ENCODE results near the gene PLOD1. TPM values are rescaled to one million over a fixed set of nuclear protein-coding genes. Genes with fewer than 3 reads are reported as not detected.

PLOD1 gene
- total and polyA plus RNA-seq, 2 of the 13 experiments (the other 11 are each of a cell fraction or from before 2014, with no cell fraction given) = 70.1 to 318 TPM

- TF ChIP-seq ARID4A (CRISPR knock-in tag; IDR thresholded peaks at IDR 0.05; ENCODE audit: borderline replicate concordance) (peak; percentile 41; the same call in 1 of the 2 replicates), BCL3 (CRISPR knock-in tag; IDR thresholded peaks at IDR 0.05) (no peak), ARID3A (IDR thresholded peaks at IDR 0.05; ENCODE audit: low read depth, low read length) (no peak), ZNF879 (CRISPR knock-in tag; IDR thresholded peaks at IDR 0.05) (no peak), FOXA1 (IDR thresholded peaks at IDR 0.05) (no peak), FOXA1 (CRISPR knock-in tag; IDR thresholded peaks at IDR 0.05) (no peak), PRMT3 (CRISPR knock-in tag; IDR thresholded peaks at IDR 0.05; ENCODE audit: borderline replicate concordance, low read depth) (0 out of 2 replicates have a peak, but pooled peaks have one; percentile 41), ZNF503 (CRISPR knock-in tag; IDR thresholded peaks at IDR 0.05) (no peak), NFE2L2 (IDR thresholded peaks at IDR 0.05; ENCODE audit: low read length) (no peak), STAT6 (CRISPR knock-in tag; IDR thresholded peaks at IDR 0.05; ENCODE audit: borderline replicate concordance) (no peak), MIER2 (CRISPR knock-in tag; IDR thresholded peaks at IDR 0.05) (peak; percentile 94), SP2 (CRISPR knock-in tag; IDR thresholded peaks at IDR 0.05) (no peak), TERF1 (CRISPR knock-in tag; IDR thresholded peaks at IDR 0.05) (no peak), RFX1 (IDR thresholded peaks at IDR 0.05) (no peak)
Observed at GRCh38 chr1:11898831-11899467, 35.6 kb upstream of the PLOD1 start (continued).
